Fibroblast of the conjunctiva (primary cell): ENCODE results near the gene CPAMD8.

Experiments
- DNase-seq: peaks from one replicate; pipeline ENCODE4 v3.0.0-alpha.2; 2010; ENCODE audit warnings: low read depth

CPAMD8 gene

DNA sequence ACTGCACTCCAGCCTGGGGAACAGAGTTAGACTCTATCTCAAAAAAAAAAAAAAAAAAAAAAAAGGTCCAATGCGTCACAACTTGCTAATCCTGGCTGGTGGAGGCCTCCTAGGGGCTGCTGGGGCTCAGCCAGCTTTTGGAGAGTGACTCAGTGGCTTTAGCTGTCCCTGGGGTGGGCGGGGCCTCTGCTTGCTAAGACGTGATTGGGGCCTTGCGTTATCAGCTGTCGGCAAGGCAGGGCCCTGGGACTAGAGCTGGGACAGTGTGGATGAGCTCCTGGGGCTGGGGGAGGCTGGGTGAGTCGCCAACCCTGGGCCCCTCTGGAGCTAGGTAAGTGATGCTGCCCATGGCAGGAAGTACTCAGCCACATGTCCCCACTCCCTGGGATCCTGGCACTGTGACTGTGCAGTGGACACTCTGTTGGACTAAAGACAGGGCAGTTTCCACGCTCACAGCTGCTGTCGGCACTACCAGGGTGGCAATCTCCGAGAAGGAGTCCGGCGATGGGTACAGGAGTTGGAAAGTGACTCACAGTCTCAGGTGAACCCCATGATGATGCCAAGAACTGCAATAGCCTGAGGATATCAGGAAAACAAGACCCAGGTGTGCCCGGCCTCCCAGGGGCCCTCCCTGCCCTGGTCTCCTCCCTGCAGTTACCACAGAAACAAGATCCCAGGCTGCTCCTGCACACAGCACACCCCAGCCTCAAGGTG, 105.6 kb downstream of the CPAMD8 start:
- peak; percentile 27 for DNase-seq

DNA sequence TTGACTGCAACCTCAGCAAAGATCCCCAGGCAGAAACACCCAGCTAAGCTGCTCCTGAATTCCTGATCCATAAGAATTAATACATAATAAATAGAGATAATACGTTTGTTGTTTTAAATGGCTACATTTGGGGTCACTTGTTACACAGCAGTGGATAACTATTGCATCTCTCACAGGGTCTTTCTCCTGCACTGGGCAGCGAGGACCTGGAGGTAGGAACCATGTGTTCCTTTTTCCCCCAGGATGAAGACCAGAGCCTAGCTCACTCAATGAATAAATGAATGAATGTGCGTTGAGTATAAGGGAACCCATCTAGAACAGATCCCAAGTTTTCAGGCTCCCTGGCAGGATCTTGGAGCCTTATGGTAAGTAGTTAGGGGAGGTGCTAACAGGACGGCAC, 107.1 kb downstream of the CPAMD8 start:
- no peak for DNase-seq

DNA sequence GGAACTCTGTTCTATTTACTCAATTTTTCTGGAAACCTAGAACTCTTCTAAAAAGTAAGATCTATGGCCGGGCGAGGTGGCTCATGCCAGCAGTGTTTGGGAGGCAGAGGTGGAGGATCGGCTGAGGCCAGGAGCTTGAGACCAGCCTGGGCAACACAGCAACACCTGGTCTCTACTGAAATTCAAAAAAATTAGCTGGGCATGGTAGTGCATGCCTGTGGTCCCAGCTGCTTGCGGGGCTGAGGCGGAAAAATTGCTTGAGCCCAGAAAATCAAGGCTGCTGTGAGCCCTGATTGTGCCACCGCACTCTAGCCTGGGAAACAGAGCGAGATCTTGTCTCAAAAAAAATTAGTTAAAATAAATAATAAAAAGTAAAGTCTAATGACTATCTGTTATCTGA, 109.2 kb downstream of the CPAMD8 start:
- no peak for DNase-seq

DNA sequence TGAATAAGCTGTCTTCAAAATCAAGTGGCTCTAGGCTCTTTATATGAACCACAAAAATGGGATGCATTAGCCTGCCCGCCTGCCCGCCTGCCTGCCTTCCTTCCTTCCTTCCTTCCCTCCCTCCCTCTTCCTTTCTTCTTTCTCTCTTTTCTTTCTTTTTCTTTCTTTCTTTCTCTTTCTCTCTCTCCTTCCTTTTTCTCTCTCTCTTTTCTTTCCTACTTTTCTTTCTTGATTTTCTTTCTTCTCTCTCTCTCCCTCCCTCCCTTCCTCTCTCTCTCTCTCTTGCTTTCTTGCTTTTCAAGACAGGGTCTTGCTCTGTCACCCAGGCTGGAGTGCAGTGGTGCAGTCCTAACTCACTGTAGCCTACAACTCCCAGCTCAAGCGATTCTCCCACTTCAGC, 110.9 kb downstream of the CPAMD8 start:
- no peak for DNase-seq

DNA sequence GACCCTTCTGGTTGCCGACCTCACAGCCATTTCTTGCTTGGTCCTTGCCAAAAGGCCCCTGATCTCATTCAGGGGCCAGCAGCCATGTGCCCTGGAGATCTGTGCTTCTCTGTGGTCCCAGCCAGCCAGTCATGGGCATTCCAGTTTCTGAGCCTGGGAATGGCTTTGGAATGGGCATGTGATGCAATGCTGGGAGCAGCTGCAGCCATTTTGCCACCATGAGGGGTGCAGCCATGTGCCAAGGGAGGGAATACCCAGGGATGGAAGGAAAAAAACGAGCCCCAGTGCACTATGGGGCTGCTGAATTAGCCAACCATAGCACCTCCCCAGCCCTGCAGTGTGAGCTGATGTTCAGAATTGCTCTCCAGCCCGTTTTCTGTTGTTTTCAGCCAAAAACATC, 111.5 kb downstream of the CPAMD8 start:
- no peak for DNase-seq

DNA sequence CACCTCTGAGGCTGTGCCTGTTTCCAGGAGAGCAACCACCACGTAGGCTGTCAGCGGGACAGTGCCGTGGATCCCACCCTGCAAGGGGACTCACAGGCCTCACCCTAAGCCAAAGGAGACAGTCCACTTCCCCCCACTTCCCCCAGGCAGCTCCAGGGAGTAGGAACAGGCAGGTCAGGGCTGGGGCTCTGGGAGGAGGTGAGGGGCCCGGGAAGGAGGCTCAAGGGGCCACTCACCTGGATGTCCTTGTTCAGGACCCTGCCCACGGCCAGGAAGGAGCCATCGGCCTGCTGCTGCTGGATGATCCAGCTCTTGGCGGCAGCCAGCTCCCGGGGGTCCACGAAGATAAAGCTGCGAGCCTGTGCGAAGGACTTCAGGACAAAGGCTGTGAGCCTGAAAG, 112.2 kb downstream of the CPAMD8 start:
- DNase-seq: no peak

DNA sequence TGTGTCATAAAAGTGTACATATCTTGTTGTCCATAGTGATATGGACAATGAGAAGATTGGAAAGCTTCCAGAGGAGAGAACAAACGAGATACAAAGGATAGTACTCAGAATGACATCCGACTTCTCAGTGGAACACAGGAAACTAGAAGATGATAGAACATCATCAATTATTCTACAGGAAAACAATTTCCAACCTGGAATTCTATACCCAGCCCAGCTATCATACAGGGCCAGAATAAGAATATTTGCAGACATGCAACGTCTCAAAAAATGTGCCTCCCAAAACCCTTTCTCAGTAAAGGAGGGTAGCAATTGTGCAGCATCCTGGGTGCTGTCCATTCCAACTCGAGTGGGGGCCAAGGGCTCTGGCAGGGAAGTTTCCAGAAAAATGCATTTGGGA, 113.8 kb downstream of the CPAMD8 start:
- no peak for DNase-seq

DNA sequence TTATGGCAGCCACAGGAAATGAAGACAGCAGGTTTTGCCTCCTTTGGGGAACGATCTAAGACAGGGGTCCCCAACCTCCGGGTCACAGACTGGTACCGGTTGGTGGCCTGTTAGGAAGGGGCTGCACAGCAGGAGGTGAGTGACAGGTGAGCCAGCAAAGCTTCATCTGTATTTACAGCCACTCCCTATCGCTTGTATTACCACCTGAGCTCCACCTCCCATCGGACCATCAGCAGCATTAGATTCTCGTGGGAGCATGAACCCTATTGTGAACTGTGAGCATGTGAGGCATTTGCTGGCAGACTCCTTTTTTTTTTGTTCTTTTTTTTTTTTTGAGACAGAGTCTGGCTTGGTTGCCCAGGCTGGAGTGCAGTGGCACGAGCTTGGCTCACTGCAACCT, 115.6 kb downstream of the CPAMD8 start:
- DNase-seq: no peak

DNA sequence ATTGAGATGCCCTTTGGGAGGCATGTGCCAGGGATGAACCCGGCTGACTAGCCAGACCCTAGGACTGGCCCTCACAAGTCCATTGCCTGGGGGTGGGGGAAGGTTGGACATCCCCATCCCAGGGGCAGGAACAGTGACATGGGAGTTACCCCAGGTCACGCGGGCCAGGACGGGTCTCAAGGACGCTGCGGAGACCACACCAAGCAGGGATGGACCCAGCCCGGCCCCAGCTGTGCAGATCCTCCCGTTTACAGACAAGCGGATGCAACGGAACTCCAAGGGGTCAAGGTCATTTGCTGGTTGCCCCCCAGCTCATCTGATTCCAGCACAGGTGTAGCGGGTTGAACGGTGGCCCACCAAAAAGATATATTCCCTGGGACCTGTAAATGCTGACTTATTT, 117.9 kb downstream of the CPAMD8 start:
- no peak for DNase-seq

DNA sequence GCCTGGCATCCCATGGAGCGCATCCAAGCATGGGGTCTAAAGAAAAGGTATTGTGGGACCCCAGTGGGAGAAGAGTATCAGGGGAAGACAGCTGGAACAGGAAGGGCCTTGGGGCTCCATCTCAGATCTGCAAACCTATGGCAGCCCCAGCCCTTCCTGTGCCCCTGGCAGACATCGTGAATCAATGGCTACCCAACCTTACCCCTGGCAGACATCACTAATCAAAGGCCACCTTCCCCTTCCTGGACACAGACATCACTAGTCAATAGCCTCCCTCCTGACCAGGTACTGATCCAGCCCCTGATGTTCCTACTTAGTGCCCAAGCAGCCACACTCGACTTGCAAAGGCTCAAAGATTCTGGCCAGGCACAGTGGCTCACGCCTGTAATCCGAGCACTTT, 122.0 kb downstream of the CPAMD8 start:
- no peak for DNase-seq

DNA sequence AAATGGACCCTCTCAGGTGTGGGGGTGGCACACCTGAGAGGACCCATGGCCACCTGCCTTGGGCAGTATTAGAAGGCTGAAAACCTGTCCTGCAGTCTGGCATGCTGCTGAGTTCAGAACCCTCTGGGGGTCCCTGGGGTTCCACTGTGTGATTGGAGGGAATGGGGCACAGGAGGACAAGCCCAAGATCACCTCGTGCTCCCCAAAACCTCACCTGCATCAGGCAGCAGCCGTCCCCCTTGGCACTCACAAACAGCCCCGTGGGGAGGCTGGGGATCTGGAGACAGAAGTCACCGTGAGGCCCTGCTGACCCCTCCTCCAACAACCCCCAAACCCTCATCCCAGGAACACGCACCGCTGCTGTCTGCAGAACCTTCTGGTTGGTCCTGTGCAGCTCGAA, 123.3 kb downstream of the CPAMD8 start:
- no peak for DNase-seq

DNA sequence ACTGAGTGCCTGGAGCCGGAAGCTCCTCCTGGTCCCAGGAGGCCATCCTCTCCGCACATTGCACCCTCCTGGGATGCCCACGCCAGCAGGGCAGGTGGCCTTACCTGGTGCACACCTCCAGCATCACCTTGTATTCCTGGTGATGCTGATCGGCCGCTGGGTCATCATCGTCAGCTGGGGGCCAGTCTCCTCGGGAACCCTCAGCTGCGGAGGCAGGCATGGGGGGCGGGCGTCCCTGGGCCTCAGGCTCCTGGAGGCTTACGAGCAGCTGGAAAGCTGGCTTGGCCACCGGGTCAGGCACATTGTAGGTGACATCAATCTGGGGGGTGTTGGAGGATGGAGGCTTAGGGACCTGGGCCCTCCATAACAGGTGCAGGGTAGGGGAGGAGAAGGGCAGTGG, 124.1 kb downstream of the CPAMD8 start:
- DNase-seq: no peak

DNA sequence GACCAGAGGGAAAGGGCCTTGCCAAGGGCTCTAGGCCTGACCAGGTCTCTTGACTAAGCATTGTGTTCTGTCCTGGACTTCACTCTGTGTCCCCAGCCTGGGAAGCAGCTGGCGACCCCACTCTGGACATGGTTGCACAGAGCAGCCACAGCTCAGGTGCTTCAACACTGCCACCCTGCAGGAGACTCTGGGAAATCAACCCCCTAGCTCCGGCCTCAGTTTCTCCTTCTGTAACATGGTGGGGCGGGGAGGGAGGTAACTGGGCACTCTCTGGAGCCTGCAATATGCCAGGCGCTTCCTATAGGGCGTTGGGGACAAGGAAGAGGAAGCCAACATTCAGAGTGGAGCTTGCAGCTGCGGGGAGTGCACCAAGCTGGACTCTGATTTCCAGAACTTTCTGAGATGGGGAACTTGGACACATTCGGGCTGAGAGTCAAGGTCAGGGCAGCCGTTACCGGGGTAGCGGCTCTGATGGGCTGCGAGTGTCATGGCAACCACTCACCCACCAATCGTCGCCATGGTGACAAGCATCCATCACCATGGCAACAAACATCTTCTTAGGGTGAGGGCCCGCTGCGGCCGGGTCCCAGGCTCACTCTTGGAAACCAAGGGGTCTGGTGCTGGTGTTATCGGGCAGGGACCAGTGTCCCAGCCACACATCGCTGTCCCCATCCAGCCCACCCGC, 125.0 kb downstream of the CPAMD8 start:
- DNase-seq: no peak

DNA sequence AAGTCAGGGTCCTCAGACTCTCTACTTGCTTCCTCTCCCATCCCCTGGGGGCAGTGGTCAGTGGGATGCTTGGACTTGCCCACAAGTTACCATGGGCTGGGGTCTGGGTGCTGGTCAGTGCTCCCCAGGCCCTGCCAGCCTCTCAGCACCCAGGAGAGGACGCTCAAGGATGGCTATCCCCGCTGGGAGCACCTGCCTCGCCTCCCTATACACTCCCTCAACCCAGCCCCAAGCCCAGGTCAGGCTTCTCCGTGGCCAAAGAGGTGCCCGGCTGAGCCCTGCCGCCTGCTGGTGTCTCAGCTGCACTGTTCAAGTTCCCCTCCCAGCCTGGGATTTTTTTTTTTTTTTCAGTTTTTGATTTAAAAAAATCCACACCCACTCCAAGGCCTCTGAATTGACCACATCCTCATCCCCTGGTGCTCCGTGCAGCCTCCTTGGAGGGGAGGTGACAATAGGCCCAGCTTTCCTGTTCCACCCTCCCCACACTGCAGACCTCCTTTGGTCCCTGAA, 127.0 kb downstream of the CPAMD8 start:
- no peak for DNase-seq

DNA sequence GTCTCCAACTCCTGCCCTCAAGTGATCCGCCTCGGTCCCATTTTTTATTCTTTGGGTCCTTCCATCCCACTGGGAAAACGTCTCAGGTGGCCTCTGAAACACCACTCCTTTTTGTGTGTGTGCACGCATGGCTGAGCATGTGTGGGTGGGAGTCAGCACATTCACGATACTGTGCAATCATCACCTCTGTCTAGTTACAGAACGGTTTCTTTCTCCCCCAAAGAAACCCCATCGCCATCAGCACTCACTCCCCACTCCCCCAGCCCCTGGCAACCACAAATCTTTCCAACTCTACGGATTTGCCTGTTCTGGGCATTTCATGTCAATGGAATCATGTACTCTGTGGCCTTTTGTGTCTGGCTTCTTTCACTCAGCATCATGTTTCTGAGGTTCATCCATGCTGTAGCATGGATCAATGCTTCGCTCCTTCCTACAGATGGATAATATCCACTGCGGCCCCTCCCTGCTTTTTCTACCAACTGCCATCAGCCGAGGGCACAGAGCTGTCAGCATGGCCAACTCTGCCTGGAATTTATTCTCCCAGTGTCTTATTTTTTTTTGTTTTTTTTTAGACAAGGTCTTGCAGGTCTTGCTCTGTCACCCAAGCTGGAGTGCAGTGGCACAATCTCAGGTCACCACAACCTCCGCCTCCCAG, 128.1 kb downstream of the CPAMD8 start:
- no peak for DNase-seq

DNA sequence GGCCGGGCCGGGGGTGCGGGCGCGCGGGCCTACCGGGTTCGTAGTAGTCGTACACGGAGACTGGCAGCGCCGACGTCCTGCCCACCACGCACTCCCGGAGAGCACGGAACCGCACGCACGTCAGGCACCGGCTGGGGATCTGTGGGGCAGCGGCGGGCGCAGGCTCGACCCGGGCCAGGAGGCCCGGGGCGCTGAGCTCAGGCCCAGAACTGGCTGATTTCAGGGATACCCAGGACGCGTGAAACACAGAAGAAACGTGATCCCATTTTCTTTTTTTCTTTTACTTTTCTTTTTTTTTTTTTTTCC, 128.8 kb downstream of the CPAMD8 start:
- no peak for DNase-seq

DNA sequence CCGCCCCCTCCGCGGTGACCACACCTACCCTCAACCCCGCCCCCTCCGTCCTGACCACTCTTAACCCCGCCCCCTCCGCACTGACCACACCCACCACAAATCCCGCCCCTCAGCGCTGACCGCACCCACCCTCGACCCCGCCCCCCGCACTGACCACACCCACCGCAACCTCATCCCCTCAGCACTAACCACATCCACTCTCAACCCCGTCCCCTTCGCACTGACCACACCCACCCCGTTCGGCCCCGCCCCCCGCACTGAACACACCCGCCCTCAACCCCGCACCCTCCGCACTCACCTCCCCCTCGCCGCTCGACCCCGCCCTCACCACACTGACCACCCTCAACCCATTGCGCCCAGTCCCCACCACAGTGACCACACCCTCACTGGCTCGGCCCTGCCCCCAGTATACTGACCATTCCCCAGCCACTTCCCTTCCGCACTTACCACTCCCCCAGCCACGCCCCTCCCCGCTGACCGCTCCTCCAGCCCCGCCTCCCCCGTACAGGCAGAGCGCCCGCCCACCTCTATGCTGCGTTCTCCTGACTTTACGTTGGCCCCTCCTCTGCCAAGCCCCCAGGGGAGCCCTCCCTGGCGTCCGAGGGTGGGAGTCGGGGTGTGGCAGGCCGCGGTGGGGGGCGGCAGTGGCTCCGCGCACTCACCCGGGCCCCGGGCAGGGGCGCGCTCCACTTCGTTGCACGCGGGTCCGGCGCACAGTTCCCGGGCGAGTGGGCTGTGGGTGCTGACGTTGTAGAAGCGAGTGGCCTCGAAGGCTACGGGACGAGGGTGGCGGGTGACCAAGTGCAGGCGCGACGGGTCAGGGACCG, 129.4 kb downstream of the CPAMD8 start:
- DNase-seq: peak; percentile 93

DNA sequence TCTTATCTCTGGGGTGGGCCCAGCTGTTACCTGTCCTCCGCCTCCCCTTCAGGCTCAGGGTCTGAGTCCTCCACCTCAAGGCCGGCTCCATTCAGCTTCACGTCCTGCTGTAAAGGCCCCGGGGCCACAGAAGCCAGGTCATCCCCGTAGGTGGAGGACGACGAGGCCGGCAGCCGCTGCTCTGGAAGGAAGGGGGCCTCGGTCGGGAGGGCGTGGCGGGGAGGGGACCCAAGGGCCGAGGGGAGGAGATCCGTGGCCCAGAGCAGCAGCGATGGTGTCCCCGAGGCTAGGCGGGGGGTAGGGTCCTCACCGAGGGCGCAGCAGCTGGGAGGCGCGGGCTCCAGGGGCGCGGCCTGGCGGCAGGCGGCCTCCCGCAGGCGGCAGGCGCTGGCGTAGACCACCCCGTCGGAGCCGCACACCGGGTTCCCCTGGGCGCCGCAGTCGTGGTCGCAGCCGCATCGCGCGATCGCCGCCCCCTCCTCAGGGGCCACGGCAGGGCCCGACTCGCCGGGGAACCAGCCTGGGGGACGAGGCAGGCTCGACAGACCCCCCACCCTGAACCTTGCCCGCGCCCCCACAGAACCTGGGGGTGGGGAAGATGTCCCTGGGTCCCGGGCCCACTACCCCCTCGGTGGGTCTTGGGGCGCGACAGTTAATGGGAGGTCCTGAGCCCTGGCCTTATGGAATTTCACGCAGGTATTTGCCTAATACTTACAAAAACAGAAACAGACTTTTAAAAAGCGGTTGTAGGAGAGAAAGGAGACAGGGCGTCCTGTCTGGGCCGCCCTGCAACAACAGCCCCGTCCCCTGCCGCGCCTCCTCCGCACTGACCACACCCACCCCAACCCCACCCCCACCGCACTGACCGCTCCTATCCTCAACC, 130.2 kb downstream of the CPAMD8 start:
- DNase-seq: no peak

DNA sequence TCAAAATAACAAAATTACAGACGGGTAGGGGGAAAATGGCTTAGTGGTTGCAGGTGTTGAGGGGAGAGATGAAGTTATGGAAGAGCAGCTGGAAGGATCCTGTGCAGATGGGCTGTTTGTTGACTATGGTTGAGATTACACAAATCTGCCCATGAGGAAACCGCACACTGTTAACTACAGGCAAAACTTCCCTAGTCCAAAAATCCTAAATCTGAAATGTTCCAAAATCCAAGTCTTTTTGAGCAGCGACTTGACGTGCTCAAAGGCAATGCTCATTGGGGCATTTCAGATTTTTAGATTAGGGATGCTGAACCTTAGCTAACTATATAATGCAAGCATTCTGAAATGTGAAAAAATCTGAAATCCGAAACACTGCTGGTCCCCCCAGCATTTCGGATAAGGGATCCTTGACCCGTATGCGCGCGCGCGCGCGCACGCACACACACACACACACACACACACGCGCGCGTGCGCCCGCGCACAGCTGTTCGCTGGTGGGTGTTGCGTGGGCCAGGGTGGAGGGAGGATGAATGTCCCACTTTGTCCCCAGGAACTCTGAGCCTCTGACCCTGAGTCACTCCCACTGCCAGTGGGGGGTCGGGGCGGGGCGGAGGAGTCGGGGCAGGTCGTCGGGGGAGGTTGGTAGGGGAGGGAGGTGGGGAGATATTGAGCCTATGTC, 131.0 kb downstream of the CPAMD8 start:
- DNase-seq: no peak

DNA sequence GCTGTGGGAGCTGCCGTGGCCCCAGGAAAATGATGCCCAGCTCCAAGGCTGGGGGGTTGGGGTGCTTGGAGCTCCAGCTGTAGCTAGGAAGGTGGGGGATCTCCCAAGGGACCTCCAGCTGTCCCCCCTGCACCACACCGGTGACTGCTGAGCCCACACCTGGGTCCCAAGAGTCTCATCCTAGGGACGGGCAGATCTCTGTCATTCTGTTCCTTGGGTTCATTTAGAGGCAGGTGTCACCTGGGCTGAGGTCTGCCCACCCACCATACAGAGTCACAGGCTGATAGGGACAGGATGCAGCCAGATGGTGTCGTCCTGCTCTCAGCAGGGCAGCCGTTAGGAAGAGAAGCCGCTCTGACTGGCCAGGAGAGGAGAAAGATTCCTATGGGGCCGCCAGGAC, 132.5 kb downstream of the CPAMD8 start:
- DNase-seq: no peak

DNA sequence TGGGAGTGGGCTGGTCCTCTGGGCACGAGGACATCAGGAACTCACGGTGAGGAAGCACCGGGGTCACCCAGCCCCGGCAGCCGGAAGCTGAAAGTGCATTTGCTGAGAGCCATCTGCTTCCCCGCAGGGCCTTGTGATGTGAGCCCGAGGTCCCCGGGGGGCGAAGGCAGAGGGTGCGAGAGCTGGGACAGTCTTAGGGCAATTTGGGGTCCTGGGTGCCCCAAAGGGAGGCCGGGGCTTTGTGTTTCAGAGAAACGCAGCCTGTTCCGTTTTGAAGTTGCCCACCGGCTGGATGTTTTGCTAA, 133.0 kb downstream of the CPAMD8 start:
- DNase-seq: no peak
